ENCODE results near the gene NUBP2. TPM values are rescaled to one million over a fixed set of nuclear protein-coding genes. Genes with fewer than 3 reads are reported as not detected.

The NUBP2 gene
- total and polyA plus RNA-seq, 10 of the 15 experiments (the other 5 are each of a cell fraction or from before 2014, with no cell fraction given), result 1.9 to 129 (median 51.7) TPM

- no peak overlapping the region for H3K27ac ChIP-seq (ENCODE audit: control insufficient read depth, insufficient read depth)
- H3K4me2 ChIP-seq (ENCODE audit: control insufficient read depth, insufficient read depth), result no peak overlapping the region
- H3K4me3 ChIP-seq, result no peak overlapping the region
- ChIA-PET CTCF (no interaction called here), POLR2A (no interaction called here), RAD21 (ENCODE audit: unreplicated experiment) (no interaction called here), SMC1A (ENCODE audit: uncharacterized antibody, unreplicated experiment) (no interaction called here)
- H3K4me1 ChIP-seq (ENCODE audit: control insufficient read depth, insufficient read depth, low read length), result peaks cover 4% of the 10 kb centered on the region
- DNase-seq (ENCODE audit: low read depth, low spot score) (no peak), FAIRE-seq (no peak), ATAC-seq (no peak)
- no peak overlapping the region for H2AFZ ChIP-seq (ENCODE audit: control insufficient read depth, low read depth, low read length)
- peaks cover 0 to 30% of the 10 kb centered on the region in 2 experiments; a peak in 3 of 4 replicates for H3K36me3 ChIP-seq (ENCODE audit: control insufficient read depth in 2 of 2, insufficient read depth in 2 of 2, low read length in 1 of 2)
- 91% methylated on average over 21 of the region's 22 CpGs for WGBS (ENCODE audit: insufficient coverage, insufficient replicate concordance, low lambda C conversion rate, missing lambda C conversion rate)
- H3K9me3 ChIP-seq (replicated peaks; ENCODE audit: control insufficient read depth, insufficient read depth, low read length), result no peaks in the 10 kb centered on the region
- no peak overlapping the region for H3K9ac ChIP-seq (ENCODE audit: control insufficient read depth, insufficient read depth, low read length)
- H3K79me2 ChIP-seq (ENCODE audit: control insufficient read depth, insufficient read depth, low read length), result peaks cover 7% of the 10 kb centered on the region
- intact Hi-C loops (cut with micrococcal nuclease; ENCODE audit: unreplicated experiment) (no loop called here), in situ Hi-C loops (cut with MboI) (no loop called here)
- H3K27me3 ChIP-seq (replicated peaks in 1 of 2; ENCODE audit: control insufficient read depth in 2 of 2, insufficient read depth in 2 of 2, low read length in 1 of 2), result no peaks in the 10 kb centered on the region
- BruUV-seq (replicated peaks), result no TSS peak
- no peaks in the 10 kb centered on the region for H4K20me1 ChIP-seq (ENCODE audit: control insufficient read depth, insufficient read depth)
- TF ChIP-seq KAT2A (conservative IDR thresholded peaks at IDR 0.05; ENCODE audit: control insufficient read depth, low read depth, low read length) (no peak), ZNF592 (IDR thresholded peaks at IDR 0.05) (no peak), CBFB (IDR thresholded peaks at IDR 0.05; ENCODE audit: low read depth) (no peak), POU2F2 (IDR thresholded peaks at IDR 0.05; ENCODE audit: borderline replicate concordance, low read depth, low read length) (no peak), SRF (IDR thresholded peaks at IDR 0.05; ENCODE audit: low read depth in 2 of 2, low read length in 2 of 2) (no peak), SIX5 (IDR thresholded peaks at IDR 0.05; ENCODE audit: low read depth, low read length, severe bottlenecking) (no peak), PBX3 (IDR thresholded peaks at IDR 0.05; ENCODE audit: insufficient replicate concordance, low read depth, low read length) (no peak), KLF5 (IDR thresholded peaks at IDR 0.05; ENCODE audit: partially characterized antibody) (no peak), ZNF217 (IDR thresholded peaks at IDR 0.05) (no peak), E4F1 (IDR thresholded peaks at IDR 0.05; ENCODE audit: borderline replicate concordance, partially characterized antibody) (no peak), ZZZ3 (IDR thresholded peaks at IDR 0.05; ENCODE audit: control insufficient read depth, insufficient read length, low read depth) (no peak), ZSCAN29 (IDR thresholded peaks at IDR 0.05) (no peak)
These were observed 16.9 kb upstream of the NUBP2 start for GRCh38 chr16:1765826-1766225.
